Heart right ventricle (tissue), 16 donors: ENCODE results near the gene MAP3K20. TPM values are rescaled to one million over a fixed set of nuclear protein-coding genes. Genes with fewer than 3 reads are reported as not detected.

Experiments used
- ATAC-seq, 8 donors: fragments of 200-7000 bp; cut with Tn5 transposase; one replicate each; pipeline ENCODE4 v1.9.1; 2020; ENCODE audit warnings: mild to moderate bottlenecking in 8 of 8, moderate library complexity in 8 of 8, moderate number of reproducible peaks in 1 of 8
- DNase-seq, 2 donors: peaks; one replicate each; pipeline ENCODE4 v3.0.0-alpha.2; 2020
- H3K27ac ChIP-seq, 10 donors: fragments of 200-600 bp; sonication (generic) in 2 of 10; one replicate each; pipeline versions ENCODE4 v1.5.0 to v1.8.0; 2020 to 2022; ENCODE audit warnings: mild to moderate bottlenecking in 3 of 10
- H3K27me3 ChIP-seq, 7 donors: fragments of 200-600 bp; one replicate each; pipeline ENCODE4 v1.8.0; 2021 to 2022; ENCODE audit warnings: mild to moderate bottlenecking in 2 of 7
- H3K36me3 ChIP-seq, 9 donors: fragments of 200-600 bp; sonication (generic) in 1 of 9; one replicate each; pipeline versions ENCODE4 v1.5.0 to v1.8.0; 2020 to 2022; ENCODE audit warnings: mild to moderate bottlenecking in 2 of 9
- H3K4me1 ChIP-seq, 9 donors: fragments of 200-600 bp; sonication (generic) in 1 of 9; one replicate each; pipeline versions ENCODE4 v1.5.0 to v1.8.0; 2020 to 2022; ENCODE audit warnings: mild to moderate bottlenecking in 4 of 9
- H3K4me3 ChIP-seq, 10 donors: fragments of 200-600 bp; sonication (generic) in 2 of 10; one replicate each; pipeline versions ENCODE4 v1.5.0 to v1.8.0; 2020 to 2022; ENCODE audit warnings: mild to moderate bottlenecking in 7 of 10, moderate library complexity in 2 of 10
- H3K9me3 ChIP-seq, 11 donors: fragments of 200-600 bp in 10 of 11; sonication (generic) in 2 of 11; one replicate each; pipeline versions ENCODE4 v1.5.0 to v1.8.0; 2013 to 2022; ENCODE audit warnings: mild to moderate bottlenecking in 2 of 11, control low read depth in 1 of 11, moderate library complexity in 1 of 11
- WGBS, 2 donors: extraction: QIAGEN DNeasy Blood & Tissue Kit; methylation state at CpG; one replicate each; pipeline ENCODE4 v1.1.7; 2013; ENCODE audit warnings: inconsistent platforms in 1 of 2; 5-methylcytosine and 5-hydroxymethylcytosine counted together
- intact Hi-C, 10 donors: fragments of 100-400 bp; cut with DNase I; formaldehyde crosslinking; loops; one replicate each; pipeline versions ENCODE4 v1.11.1 to v1.14.2; 2022
- polyA plus RNA-seq, 2 donors: library from polyadenylated mRNA; stranded (reverse); fragments of 200-250 nt; gene quantifications; one replicate each; pipeline ENCODE4 v1.2.3, GENCODE V29; 2013
- total RNA-seq, 10 donors: library from RNA; stranded (reverse); fragmentation: NEBNext Ultra II Directional in 3 of 10; extraction: Animal tissue kit (Norgen Biotek cat#: 25700) in 3 of 10; gene quantifications; one replicate each; pipeline versions ENCODE4 v1.2.1 to v1.2.4, GENCODE V29; 2021 to 2023
- TF ChIP-seq, protein P1 (sequence below), 9 donors: fragments of 200-600 bp; sonication (generic) in 2 of 9; IDR thresholded peaks; one replicate each; pipeline versions ENCODE4 v1.5.0 to v1.8.0; 2021 to 2022; ENCODE audit warnings: antibody characterized with exemption in 9 of 9, mild to moderate bottlenecking in 5 of 9, moderate library complexity in 1 of 9
- donor health status: Arrhythmogenic right ventricular cardiomyopathy.
- donor health status: ischemic (EF 13 %, LVEDD 7.1; RV severe dilation, severe dysfunction).
- donor health status: healthy with polysubstance abuse.
- donor health status: DM: no; HTN: yes; CAD: no.
- donor health status: DM: no; HTN: no; CAD: no.
- donor health status: ischemic (EF 25% LVEDD 6.9; RV normal size, moderate dysfunction).
- donor health status: ischemic (EF 25% LVEDD 5.7; RV mildly dilated, moderate dysfunction).
- donor health status: healthy.
- donor health status: DM: yes; HTN: yes; CAD: no.
- donor health status: Ischemic cardiomyopathy.
- donor health status: ischemic (EF 35%, LVEDD 5.7; RV mildly dilated, moderate dysfunction).
- donor health status: nonischemic (EF 11% LVEDD 7.7; RV severe dilation, severe dysfunction).
- donor health status: DM: yes; HTN: yes; CAD: no.
- donor health status: PGD.
- donor health status: ischemic (EF 29% LVEDD 5.4; RV normal size, mild dysfunction).
- donor health status: nonischemic (EF 23%, LVEDD 6.1; RV moderate dilation, normal function).

The MAP3K20 gene
- total and polyA plus RNA-seq, 12 donors, result 63.2 to 560 (median 420) TPM

DNA sequence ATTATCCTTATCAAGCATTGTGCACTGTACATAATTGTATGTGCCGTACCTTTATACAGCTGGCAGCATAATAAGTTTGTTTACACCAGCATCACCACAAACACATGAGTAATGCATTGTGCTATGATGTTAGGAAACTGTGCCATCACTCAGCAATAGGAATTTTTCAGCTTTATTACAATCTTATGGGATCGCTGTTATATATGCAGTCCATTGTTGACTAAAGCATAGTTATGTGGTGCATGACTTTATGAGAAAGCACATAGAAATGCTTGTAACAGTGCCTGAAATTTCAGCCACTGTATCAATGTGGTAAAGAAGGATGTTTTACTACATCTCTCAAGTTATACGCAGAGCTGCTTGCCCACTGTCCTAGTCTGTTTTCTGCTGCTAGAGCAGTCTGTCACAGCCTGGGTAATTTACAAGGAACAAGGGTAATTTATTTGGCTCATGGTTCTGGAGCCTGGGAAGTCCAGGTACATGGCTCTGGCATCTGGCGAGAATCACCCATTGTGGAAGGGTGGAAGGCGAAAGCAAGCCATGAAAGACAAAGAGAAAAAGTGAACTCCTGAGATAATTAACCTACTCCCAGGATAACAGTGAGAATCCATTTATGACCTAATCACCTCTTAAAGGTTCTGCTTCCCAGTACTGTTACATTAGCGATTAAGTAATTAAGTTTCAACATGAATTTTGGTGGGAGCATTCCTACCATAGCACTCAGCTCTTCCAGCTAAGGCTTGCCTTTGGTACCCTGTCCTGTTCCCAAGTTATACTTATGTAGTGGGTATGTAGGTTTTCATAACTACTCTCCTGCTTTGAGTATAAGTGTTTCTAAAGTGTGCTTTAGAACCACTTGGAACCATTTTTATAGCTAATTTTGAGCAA lies 4.6 kb downstream of the MAP3K20 start:
- TF ChIP-seq, protein P1, sequence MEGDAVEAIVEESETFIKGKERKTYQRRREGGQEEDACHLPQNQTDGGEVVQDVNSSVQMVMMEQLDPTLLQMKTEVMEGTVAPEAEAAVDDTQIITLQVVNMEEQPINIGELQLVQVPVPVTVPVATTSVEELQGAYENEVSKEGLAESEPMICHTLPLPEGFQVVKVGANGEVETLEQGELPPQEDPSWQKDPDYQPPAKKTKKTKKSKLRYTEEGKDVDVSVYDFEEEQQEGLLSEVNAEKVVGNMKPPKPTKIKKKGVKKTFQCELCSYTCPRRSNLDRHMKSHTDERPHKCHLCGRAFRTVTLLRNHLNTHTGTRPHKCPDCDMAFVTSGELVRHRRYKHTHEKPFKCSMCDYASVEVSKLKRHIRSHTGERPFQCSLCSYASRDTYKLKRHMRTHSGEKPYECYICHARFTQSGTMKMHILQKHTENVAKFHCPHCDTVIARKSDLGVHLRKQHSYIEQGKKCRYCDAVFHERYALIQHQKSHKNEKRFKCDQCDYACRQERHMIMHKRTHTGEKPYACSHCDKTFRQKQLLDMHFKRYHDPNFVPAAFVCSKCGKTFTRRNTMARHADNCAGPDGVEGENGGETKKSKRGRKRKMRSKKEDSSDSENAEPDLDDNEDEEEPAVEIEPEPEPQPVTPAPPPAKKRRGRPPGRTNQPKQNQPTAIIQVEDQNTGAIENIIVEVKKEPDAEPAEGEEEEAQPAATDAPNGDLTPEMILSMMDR (IDR thresholded peaks at IDR 0.05), result no peak
- WGBS, 2 donors, result 94 to 95% methylated on average over 6 of the region's 6 CpGs
- intact Hi-C loops, result loop anchor here in 4 of 10 donors (5.0 to 10.0 kb wide), 6 partner anchors 43 to 132 kb away; no protein-coding TSS in a partner anchor
- DNase-seq, result no peak
- peak overlapping the region in 1 of 10 donors; percentile 13 for H3K27ac ChIP-seq
- no peak for ATAC-seq
- no peaks in the 10 kb centered on the region for H3K36me3 ChIP-seq
- H3K4me1 ChIP-seq, result peaks cover 0 to 61% (median 41%) of the 10 kb centered on the region in 9 donors
- no peaks in the 10 kb centered on the region for H3K27me3 ChIP-seq
- H3K4me3 ChIP-seq, result no peak overlapping the region
- no peaks in the 10 kb centered on the region for H3K9me3 ChIP-seq

DNA sequence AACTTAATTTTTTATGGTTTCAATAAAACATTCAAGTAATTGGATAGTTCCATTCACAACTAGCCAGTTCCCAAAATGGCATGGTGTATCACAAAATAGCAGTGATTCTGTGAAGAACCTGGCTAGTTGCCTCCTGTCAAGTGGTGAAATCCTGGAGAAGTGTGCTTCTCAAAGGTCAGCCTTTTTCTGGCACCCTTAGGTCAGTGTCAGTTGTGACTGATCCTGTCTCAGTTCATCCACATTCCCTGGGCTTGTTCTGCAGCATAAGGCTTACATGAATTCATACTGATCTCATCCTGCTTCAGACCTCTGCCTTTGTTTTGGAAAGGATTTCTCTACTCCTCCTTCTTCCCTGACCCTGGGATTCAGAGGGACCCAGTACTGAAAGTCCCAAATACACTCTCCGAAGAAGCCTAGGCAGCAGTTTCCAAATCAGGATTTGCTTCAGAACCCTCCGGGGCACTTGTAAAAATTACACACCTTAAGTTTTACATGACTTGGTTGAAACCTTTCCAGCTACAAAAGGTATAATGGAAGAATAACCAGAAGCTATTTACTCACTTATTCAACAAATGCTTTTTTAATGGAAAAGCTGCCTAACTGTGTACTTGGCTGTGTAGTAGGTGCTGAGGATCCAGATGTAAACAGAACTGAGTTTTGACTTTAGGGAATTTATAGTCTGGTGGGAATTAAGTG lies 11.0 kb downstream of the MAP3K20 start:
- intact Hi-C loops, result loop anchor here in 1 of 10 donors (10.0 kb wide), 2 partner anchors 52 to 118 kb away; no protein-coding TSS in a partner anchor
- H3K4me3 ChIP-seq, result no peak overlapping the region
- TF ChIP-seq, protein P1 (IDR thresholded peaks at IDR 0.05), result no peak
- 43 to 62% methylated on average over 2 of the region's 2 CpGs for WGBS, 2 donors
- DNase-seq, result no peak
- H3K4me1 ChIP-seq, result peaks cover 0 to 93% (median 64%) of the 10 kb centered on the region in 9 donors
- H3K27ac ChIP-seq, result peak overlapping the region; percentile 19 to 83 (median 70)
- ATAC-seq, result peak in 4 of 8 donors; percentile 12 to 71 (median 24)
- H3K9me3 ChIP-seq, result no peaks in the 10 kb centered on the region
- no peaks in the 10 kb centered on the region for H3K27me3 ChIP-seq
- H3K36me3 ChIP-seq, result peaks cover 0 to 3% (median 0%) of the 10 kb centered on the region in 9 donors

DNA sequence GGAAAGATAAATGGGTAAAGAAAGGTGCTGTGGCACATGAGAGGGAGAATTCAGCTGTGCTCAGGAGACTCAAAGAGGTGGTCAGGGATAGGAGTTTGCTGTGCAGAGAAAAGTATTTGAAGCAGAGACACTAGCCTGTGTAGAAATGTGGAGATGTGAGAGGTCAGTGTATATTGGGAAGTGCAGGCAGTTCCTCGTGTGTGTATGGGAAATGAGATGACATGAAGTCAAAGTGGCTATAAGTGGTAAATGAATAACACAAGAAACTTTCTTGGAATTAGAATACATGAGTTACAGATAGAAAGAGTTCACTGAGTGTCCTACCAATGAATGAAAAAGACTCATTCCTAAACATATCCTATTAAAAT lies 11.6 kb downstream of the MAP3K20 start:
- peaks cover 0 to 9% (median 0%) of the 10 kb centered on the region in 9 donors for H3K36me3 ChIP-seq
- no peaks in the 10 kb centered on the region for H3K9me3 ChIP-seq
- H3K27ac ChIP-seq, result peak overlapping the region in 9 of 10 donors; percentile 19 to 83 (median 70)
- no peaks in the 10 kb centered on the region for H3K27me3 ChIP-seq
- intact Hi-C loops, result loop anchor here in 1 of 10 donors (10.0 kb wide), 2 partner anchors 52 to 118 kb away; no protein-coding TSS in a partner anchor
- DNase-seq, result no peak
- TF ChIP-seq, protein P1 (IDR thresholded peaks at IDR 0.05), result no peak
- no peak overlapping the region for H3K4me3 ChIP-seq
- peak in 2 of 8 donors; percentile 21 to 66 for ATAC-seq
- H3K4me1 ChIP-seq, result peaks cover 0 to 93% (median 69%) of the 10 kb centered on the region in 9 donors
- 18 to 46% methylated on average over 1 of the region's 1 CpG for WGBS, 2 donors
